ENCODE data around the gene DEFB110.

DNA sequence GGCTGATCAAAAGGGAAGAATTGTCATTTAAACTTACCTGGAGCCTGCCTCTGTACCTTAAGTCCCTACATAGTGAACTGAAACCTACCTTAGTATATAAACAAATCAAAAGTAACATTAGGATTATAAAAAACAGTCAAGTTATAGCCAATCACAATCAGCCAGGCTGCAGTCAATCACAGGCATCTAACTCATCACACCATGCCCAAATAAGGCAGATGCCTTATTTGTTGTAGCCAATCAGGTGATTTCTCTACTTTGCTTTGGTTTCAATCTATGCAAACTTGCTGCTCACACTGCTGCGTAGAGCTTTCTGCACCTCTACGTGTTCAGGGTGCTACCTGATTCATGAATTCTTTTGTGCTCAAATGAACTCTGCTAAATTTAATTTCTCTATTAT, 34.0 kb downstream of the DEFB110 start:
- TF ChIP-seq, protein P1, sequence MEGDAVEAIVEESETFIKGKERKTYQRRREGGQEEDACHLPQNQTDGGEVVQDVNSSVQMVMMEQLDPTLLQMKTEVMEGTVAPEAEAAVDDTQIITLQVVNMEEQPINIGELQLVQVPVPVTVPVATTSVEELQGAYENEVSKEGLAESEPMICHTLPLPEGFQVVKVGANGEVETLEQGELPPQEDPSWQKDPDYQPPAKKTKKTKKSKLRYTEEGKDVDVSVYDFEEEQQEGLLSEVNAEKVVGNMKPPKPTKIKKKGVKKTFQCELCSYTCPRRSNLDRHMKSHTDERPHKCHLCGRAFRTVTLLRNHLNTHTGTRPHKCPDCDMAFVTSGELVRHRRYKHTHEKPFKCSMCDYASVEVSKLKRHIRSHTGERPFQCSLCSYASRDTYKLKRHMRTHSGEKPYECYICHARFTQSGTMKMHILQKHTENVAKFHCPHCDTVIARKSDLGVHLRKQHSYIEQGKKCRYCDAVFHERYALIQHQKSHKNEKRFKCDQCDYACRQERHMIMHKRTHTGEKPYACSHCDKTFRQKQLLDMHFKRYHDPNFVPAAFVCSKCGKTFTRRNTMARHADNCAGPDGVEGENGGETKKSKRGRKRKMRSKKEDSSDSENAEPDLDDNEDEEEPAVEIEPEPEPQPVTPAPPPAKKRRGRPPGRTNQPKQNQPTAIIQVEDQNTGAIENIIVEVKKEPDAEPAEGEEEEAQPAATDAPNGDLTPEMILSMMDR (conservative IDR thresholded peaks at IDR 0.05; ENCODE audit: low read length): no peak
- TF ChIP-seq EZH2phosphoT487 (IDR thresholded peaks at IDR 0.05; ENCODE audit: borderline replicate concordance, low read depth, low read length): no peak
